Sigmoid colon (tissue), 7 donors: Measurements from ENCODE around the gene EARS2. TPM values are rescaled to one million over a fixed set of nuclear protein-coding genes. Genes with fewer than 3 reads are reported as not detected.
"Not testable (repeated sequence)": the region's sequence is repeated elsewhere in the genome, so short reads cannot be mapped to it uniquely, and the experiment has no call there.

Experiments used
- DNase-seq: peaks from one replicate; pipeline ENCODE4 v3.0.0-alpha.2; 2019
- H3K27ac ChIP-seq, 4 donors: fragments of 200-600 bp; sonication (generic); one replicate each; pipeline ENCODE4 v1.5.1; 2016 to 2019; ENCODE audit warnings: mild to moderate bottlenecking in 1 of 4
- H3K27me3 ChIP-seq, 3 donors: fragments of 200-600 bp; sonication (generic); one replicate each; pipeline ENCODE4 v1.5.1; 2019; ENCODE audit warnings: mild to moderate bottlenecking in 1 of 3
- H3K36me3 ChIP-seq, 4 donors: fragments of 200-600 bp; sonication (generic); one replicate each; pipeline ENCODE4 v1.5.1; 2016 to 2019
- H3K4me1 ChIP-seq, 4 donors: fragments of 200-600 bp; sonication (generic); one replicate each; pipeline ENCODE4 v1.5.1; 2017 to 2019
- H3K4me3 ChIP-seq, 4 donors: fragments of 200-600 bp; sonication (generic); one replicate each; pipeline ENCODE4 v1.5.1; 2017 to 2019; ENCODE audit warnings: mild to moderate bottlenecking in 2 of 4, moderate library complexity in 1 of 4
- H3K9me3 ChIP-seq, 4 donors: fragments of 200-600 bp in 3 of 4; sonication (generic) in 3 of 4; one replicate each; pipeline versions ENCODE4 v1.5.1 to v1.6.1; 2013 to 2019
- CTCF ChIP-seq, 4 experiments: fragments of 450-650 bp in 3 of 4; fragments of 200-600 bp in 1 of 4; IDR thresholded peaks; one replicate each; pipeline ENCODE4 v1.5.1; 2016 to 2019; ENCODE audit warnings: antibody characterized with exemption in 4 of 4, mild to moderate bottlenecking in 3 of 4, moderate library complexity in 2 of 4
- EP300 ChIP-seq, 4 donors: sonication (generic); formaldehyde crosslinking; IDR thresholded peaks; one replicate each; pipeline ENCODE4 v1.6.1; 2017; ENCODE audit warnings: antibody characterized with exemption in 4 of 4
- POLR2A ChIP-seq, 2 donors: fragments of 450-650 bp; IDR thresholded peaks; one replicate each; pipeline ENCODE4 v1.6.1; 2016; ENCODE audit warnings: antibody characterized with exemption in 2 of 2, mild to moderate bottlenecking in 2 of 2, moderate library complexity in 2 of 2
- POLR2AphosphoS5 ChIP-seq, 4 donors: sonication (generic); formaldehyde crosslinking; IDR thresholded peaks; one replicate each; pipeline ENCODE4 v1.6.1; 2017; ENCODE audit warnings: antibody characterized with exemption in 4 of 4
- WGBS, 2 donors: extraction: QIAGEN DNeasy Blood & Tissue Kit; methylation state at CpG; one replicate each; pipeline ENCODE4 v1.1.7; 2013; 5-methylcytosine and 5-hydroxymethylcytosine counted together
- intact Hi-C: fragments of 100-400 bp; cut with DNase I; formaldehyde crosslinking; loops from one replicate; pipeline ENCODE4 v1.15.1; 2023
- polyA plus RNA-seq, 3 donors: library from polyadenylated mRNA; stranded (reverse); fragments of 200-250 nt; gene quantifications; one replicate each; pipeline ENCODE4 v1.2.3, GENCODE V29; 2013
- total RNA-seq, 4 donors: library from RNA; depleted of rRNA; stranded (reverse); fragments of >200 nt; gene quantifications; one replicate each; pipeline ENCODE4 v1.1.0, GENCODE V29; 2016
- donor health status: healthy with polysubstance abuse.
- donor health status: Bipolar disorder and iron deficiency.
- donor health status: healthy.

The EARS2 gene
- total and polyA plus RNA-seq, 7 donors, result 6.6 to 19.4 (median 8.2) TPM

GRCh38 chr16:23584186-23585076, 27.3 kb upstream of the EARS2 start:
- H3K9me3 ChIP-seq, result no peaks in the 10 kb centered on the region
- intact Hi-C loops, result no loop called here
- TF ChIP-seq EP300 (IDR thresholded peaks at IDR 0.05), result peak in 2 of 4 donors; percentile 5 to 38
- TF ChIP-seq CTCF (IDR thresholded peaks at IDR 0.05), result no peak
- TF ChIP-seq POLR2AphosphoS5 (IDR thresholded peaks at IDR 0.05), result peak in 3 of 4 donors; percentile 35 to 69 (median 68)
- TF ChIP-seq POLR2A (IDR thresholded peaks at IDR 0.05), result no peak
- peaks cover 0 to 19% (median 10%) of the 10 kb centered on the region in 4 donors for H3K4me1 ChIP-seq
- 92 to 93% methylated on average over 13 of the region's 14 CpGs for WGBS, 2 donors
- no peak for DNase-seq
- H3K36me3 ChIP-seq, result peaks cover 14 to 96% (median 46%) of the 10 kb centered on the region in 4 donors
- no peak overlapping the region for H3K4me3 ChIP-seq
- no peaks in the 10 kb centered on the region for H3K27me3 ChIP-seq
- peak overlapping the region in 3 of 4 donors; percentile 37 to 73 (median 67) for H3K27ac ChIP-seq

- H3K27ac ChIP-seq, result peak overlapping the region in 2 of 4 donors; percentile 19 to 25
- peaks cover 14 to 95% (median 49%) of the 10 kb centered on the region in 4 donors for H3K36me3 ChIP-seq
- peaks cover 0 to 21% (median 12%) of the 10 kb centered on the region in 4 donors for H3K4me1 ChIP-seq
- H3K4me3 ChIP-seq, H3K27me3 ChIP-seq, intact Hi-C loops, H3K9me3 ChIP-seq, DNase-seq: not testable (repeated sequence)
- WGBS, 2 donors, result 95 to 96% methylated on average over 30 of the region's 30 CpGs
Measured at GRCh38 chr16:23583271-23583670, 26.1 kb upstream of the EARS2 start.

GRCh38 chr16:23581764-23582163, 24.6 kb upstream of the EARS2 start:
- no peak overlapping the region for H3K4me3 ChIP-seq
- intact Hi-C loops, result no loop called here
- H3K4me1 ChIP-seq, result peaks cover 0 to 17% (median 9%) of the 10 kb centered on the region in 4 donors
- H3K9me3 ChIP-seq, result no peaks in the 10 kb centered on the region
- peaks cover 14 to 88% (median 43%) of the 10 kb centered on the region in 4 donors for H3K36me3 ChIP-seq
- H3K27ac ChIP-seq, result no peak overlapping the region
- TF ChIP-seq EP300 (IDR thresholded peaks at IDR 0.05) (no peak), POLR2A (IDR thresholded peaks at IDR 0.05) (no peak)
- H3K27me3 ChIP-seq, result no peaks in the 10 kb centered on the region
- no peak for DNase-seq

GRCh38 chr16:23580391-23580790, 23.2 kb upstream of the EARS2 start:
- Histone ChIP-seq H3K4me3 (no peak overlapping the region), H3K36me3 (peaks cover 14 to 87% (median 32%) of the 10 kb centered on the region in 4 donors), H3K27me3 (no peaks in the 10 kb centered on the region), H3K27ac (no peak overlapping the region), H3K4me1 (peaks cover 0 to 17% (median 9%) of the 10 kb centered on the region in 4 donors), H3K9me3 (no peaks in the 10 kb centered on the region)
- TF ChIP-seq POLR2AphosphoS5 (IDR thresholded peaks at IDR 0.05), result no peak
- no peak for TF ChIP-seq CTCF (IDR thresholded peaks at IDR 0.05)
- no peak for TF ChIP-seq EP300 (IDR thresholded peaks at IDR 0.05)
- TF ChIP-seq POLR2A (IDR thresholded peaks at IDR 0.05), result no peak
- intact Hi-C loops, result no loop called here
- no peak for DNase-seq

- H3K27me3 ChIP-seq, result no peaks in the 10 kb centered on the region
- no peak for DNase-seq
- H3K4me3 ChIP-seq, result no peak overlapping the region
- H3K36me3 ChIP-seq, result peaks cover 6 to 87% (median 23%) of the 10 kb centered on the region in 4 donors
- TF ChIP-seq POLR2AphosphoS5 (IDR thresholded peaks at IDR 0.05), result no peak
- TF ChIP-seq EP300 (IDR thresholded peaks at IDR 0.05), result no peak
- no peak for TF ChIP-seq POLR2A (IDR thresholded peaks at IDR 0.05)
- TF ChIP-seq CTCF (IDR thresholded peaks at IDR 0.05), result no peak
- WGBS, 2 donors, result 92 to 99% methylated on average over 4 of the region's 4 CpGs
- no peaks in the 10 kb centered on the region for H3K9me3 ChIP-seq
- H3K27ac ChIP-seq, result no peak overlapping the region
- intact Hi-C loops, result no loop called here
- peaks cover 0 to 10% (median 1%) of the 10 kb centered on the region in 4 donors for H3K4me1 ChIP-seq
Measured at GRCh38 chr16:23579371-23579770, 22.2 kb upstream of the EARS2 start.
